Natural killer cell (primary cell): ENCODE results near the gene RASGRF2. TPM values are rescaled to one million over a fixed set of nuclear protein-coding genes. Genes with fewer than 3 reads are reported as not detected.

ENCODE experiments used
- ATAC-seq, 3 donors: fragments of 150-1000 bp in 2 of 3; fragments of 200-7000 bp in 1 of 3; cut with Tn5 transposase; 1 replicate in 1 of 3; 2 replicates in 2 of 3; pipeline ENCODE4 v1.10.0; 2021; ENCODE audit warnings: mild to moderate bottlenecking in 2 of 3, moderate library complexity in 2 of 3
- DNase-seq, 2 donors: peaks; one replicate each; pipeline versions ENCODE4 v3.0.0 to v3.0.0-alpha.2; 2013 to 2021; ENCODE audit warnings: mixed read lengths in 1 of 2
- H3K27ac ChIP-seq: one replicate; pipeline ENCODE4 v1.5.1; 2013; ENCODE audit warnings: mild to moderate bottlenecking, low read length
- H3K27me3 ChIP-seq: one replicate; pipeline ENCODE4 v1.6.1; 2013; ENCODE audit warnings: low read length; ENCODE audit not compliant: control insufficient read depth, insufficient read depth
- H3K36me3 ChIP-seq: one replicate; pipeline ENCODE4 v1.6.1; 2013; ENCODE audit warnings: low read length; ENCODE audit not compliant: control insufficient read depth, insufficient read depth
- H3K4me1 ChIP-seq: one replicate; pipeline ENCODE4 v1.6.1; 2013; ENCODE audit warnings: low read length; ENCODE audit not compliant: control insufficient read depth, insufficient read depth
- H3K4me3 ChIP-seq: one replicate; pipeline ENCODE4 v1.5.1; 2013; ENCODE audit warnings: low read length
- H3K9me3 ChIP-seq: one replicate; pipeline ENCODE4 v1.6.1; 2013; ENCODE audit warnings: low read length; ENCODE audit not compliant: control insufficient read depth, insufficient read depth
- H3K27ac Mint-ChIP-seq, 2 donors: one replicate each; pipeline ENCODE4 v1.8.0; 2022; ENCODE audit warnings: mild to moderate bottlenecking in 2 of 2, mixed read lengths in 2 of 2, moderate library complexity in 1 of 2
- H3K27me3 Mint-ChIP-seq, 2 donors: one replicate each; pipeline ENCODE4 v1.8.0; 2022; ENCODE audit warnings: low read depth in 2 of 2, mixed read lengths in 2 of 2
- H3K36me3 Mint-ChIP-seq: one replicate; pipeline ENCODE4 v1.8.0; 2022; ENCODE audit warnings: mixed read lengths
- H3K4me1 Mint-ChIP-seq, 2 donors: one replicate each; pipeline ENCODE4 v1.8.0; 2022; ENCODE audit warnings: mixed read lengths in 2 of 2
- H3K4me3 Mint-ChIP-seq: one replicate; pipeline ENCODE4 v1.8.0; 2022; ENCODE audit warnings: mild to moderate bottlenecking, moderate library complexity, mixed read lengths
- H3K9me3 Mint-ChIP-seq, 2 donors: one replicate each; pipeline ENCODE4 v1.8.0; 2022; ENCODE audit warnings: mixed read lengths in 2 of 2
- CTCF ChIP-seq: fragments of 200-600 bp; IDR thresholded peaks from one replicate; pipeline ENCODE4 v1.8.0; 2022; ENCODE audit warnings: antibody characterized with exemption
- WGBS: methylation state at CpG from one replicate; pipeline ENCODE4 v1.1.7; 2013; ENCODE audit warnings: missing lambda C conversion rate; ENCODE audit not compliant: insufficient coverage; 5-methylcytosine and 5-hydroxymethylcytosine counted together
- intact Hi-C: fragments of 100-400 bp; cut with micrococcal nuclease; formaldehyde crosslinking; loops from one replicate; pipeline ENCODE4 v1.14.2; 2022
- total RNA-seq, 4 donors: library from RNA; stranded (reverse); fragments of 120-200 nt in 1 of 4; gene quantifications; one replicate each; pipeline versions ENCODE4 v1.2.3 to v1.2.4, GENCODE V29; 2013 to 2022

RASGRF2 gene
- total RNA-seq, 3 donors from 2014 or later (not counting 1 experiment from before 2014, with no cell fraction given): 5.6 to 10.1 (median 6.1) TPM

- Histone ChIP-seq H3K27me3 (peaks cover 5% of the 10 kb centered on the region), H3K4me1 (peaks cover 10% of the 10 kb centered on the region), H3K27ac (no peak overlapping the region), H3K4me3 (no peak overlapping the region), H3K36me3 (no peaks in the 10 kb centered on the region), H3K9me3 (no peaks in the 10 kb centered on the region)
- no peak for TF ChIP-seq CTCF
- intact Hi-C loops: no loop called here
- 92% methylated on average over 10 of the region's 10 CpGs for WGBS
- H3K27ac Mint-ChIP-seq: no peak overlapping the region
- no peaks in the 10 kb centered on the region for H3K36me3 Mint-ChIP-seq
- peaks cover 2 to 16% of the 10 kb centered on the region in 2 donors for H3K27me3 Mint-ChIP-seq
- ATAC-seq (no peak), DNase-seq (no peak)
- peaks cover 13 to 15% of the 10 kb centered on the region in 2 donors for H3K4me1 Mint-ChIP-seq
- no peaks in the 10 kb centered on the region for H3K9me3 Mint-ChIP-seq
- no peak overlapping the region for H3K4me3 Mint-ChIP-seq
These were observed 62.0 kb downstream of the RASGRF2 start for GRCh38 chr5:81021951-81022687.

- ATAC-seq (no peak), DNase-seq (no peak)
- peaks cover 2 to 21% of the 10 kb centered on the region in 2 donors for H3K27me3 Mint-ChIP-seq
- no peak overlapping the region for H3K27ac Mint-ChIP-seq
- no peak for TF ChIP-seq CTCF
- Histone ChIP-seq H3K4me3 (no peak overlapping the region), H3K4me1 (peaks cover 10% of the 10 kb centered on the region), H3K36me3 (no peaks in the 10 kb centered on the region), H3K27me3 (peaks cover 5% of the 10 kb centered on the region), H3K9me3 (no peaks in the 10 kb centered on the region), H3K27ac (no peak overlapping the region)
- H3K4me1 Mint-ChIP-seq: peaks cover 13 to 15% of the 10 kb centered on the region in 2 donors
- WGBS: 92% methylated on average over 5 of the region's 5 CpGs
- no peaks in the 10 kb centered on the region for H3K9me3 Mint-ChIP-seq
- H3K4me3 Mint-ChIP-seq: no peak overlapping the region
- intact Hi-C loops: no loop called here
- H3K36me3 Mint-ChIP-seq: peaks cover 4% of the 10 kb centered on the region
These were observed 62.5 kb downstream of the RASGRF2 start for GRCh38 chr5:81022688-81023084.

- H3K27me3 ChIP-seq: peaks cover 5% of the 10 kb centered on the region
- WGBS: 89% methylated on average over 2 of the region's 2 CpGs
- Mint-ChIP-seq H3K4me1 (peaks cover 13 to 15% of the 10 kb centered on the region in 2 donors), H3K4me3 (no peak overlapping the region), H3K9me3 (no peaks in the 10 kb centered on the region), H3K27ac (no peak overlapping the region), H3K27me3 (peaks cover under 1 to 25% of the 10 kb centered on the region in 2 donors), H3K36me3 (peaks cover 8% of the 10 kb centered on the region)
- intact Hi-C loops: no loop called here
- no peak overlapping the region for H3K4me3 ChIP-seq
- no peaks in the 10 kb centered on the region for H3K36me3 ChIP-seq
- TF ChIP-seq CTCF: no peak
- H3K27ac ChIP-seq: no peak overlapping the region
- no peaks in the 10 kb centered on the region for H3K9me3 ChIP-seq
- peaks cover 10% of the 10 kb centered on the region for H3K4me1 ChIP-seq
- no peak for DNase-seq
- ATAC-seq: no peak
These were observed 63.3 kb downstream of the RASGRF2 start for GRCh38 chr5:81023261-81023970.
